ENCODE results near the gene LEFTY1.

Gene LEFTY1

DNA sequence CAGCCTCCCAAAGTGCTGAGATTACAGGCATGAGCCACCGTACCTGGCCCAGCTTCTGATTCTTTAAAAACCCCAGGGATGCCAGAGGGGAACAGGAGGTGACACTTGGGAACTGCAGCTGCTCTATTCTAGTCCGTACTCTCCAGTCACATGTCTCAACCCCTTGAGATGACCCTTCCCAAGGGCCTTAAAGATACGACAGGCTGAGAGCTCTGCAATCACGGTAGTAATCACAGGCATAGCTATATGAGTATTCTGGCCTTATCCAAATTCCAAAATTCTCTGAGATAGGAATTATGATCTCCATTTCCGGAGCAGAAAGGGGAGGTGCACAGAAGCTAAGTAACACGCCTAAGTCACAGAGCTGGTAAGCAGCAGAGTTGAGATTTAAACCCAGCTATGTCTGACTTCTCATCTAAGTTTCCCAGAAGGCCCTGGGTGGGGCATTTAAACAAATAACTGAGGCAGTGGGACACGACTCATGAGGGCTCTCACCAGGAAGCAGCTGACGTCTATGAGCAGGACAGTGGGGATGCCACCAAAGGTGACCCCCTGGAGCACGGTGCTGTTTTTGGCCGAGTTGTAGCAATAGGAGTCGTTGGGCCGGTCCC, 11.9 kb downstream of the LEFTY1 start:
- TF ChIP-seq GATA2 (IDR thresholded peaks at IDR 0.05; ENCODE audit: low read depth, low read length) (no peak), GATA3 (IDR thresholded peaks at IDR 0.05; ENCODE audit: low read depth, low read length) (no peak)

DNA sequence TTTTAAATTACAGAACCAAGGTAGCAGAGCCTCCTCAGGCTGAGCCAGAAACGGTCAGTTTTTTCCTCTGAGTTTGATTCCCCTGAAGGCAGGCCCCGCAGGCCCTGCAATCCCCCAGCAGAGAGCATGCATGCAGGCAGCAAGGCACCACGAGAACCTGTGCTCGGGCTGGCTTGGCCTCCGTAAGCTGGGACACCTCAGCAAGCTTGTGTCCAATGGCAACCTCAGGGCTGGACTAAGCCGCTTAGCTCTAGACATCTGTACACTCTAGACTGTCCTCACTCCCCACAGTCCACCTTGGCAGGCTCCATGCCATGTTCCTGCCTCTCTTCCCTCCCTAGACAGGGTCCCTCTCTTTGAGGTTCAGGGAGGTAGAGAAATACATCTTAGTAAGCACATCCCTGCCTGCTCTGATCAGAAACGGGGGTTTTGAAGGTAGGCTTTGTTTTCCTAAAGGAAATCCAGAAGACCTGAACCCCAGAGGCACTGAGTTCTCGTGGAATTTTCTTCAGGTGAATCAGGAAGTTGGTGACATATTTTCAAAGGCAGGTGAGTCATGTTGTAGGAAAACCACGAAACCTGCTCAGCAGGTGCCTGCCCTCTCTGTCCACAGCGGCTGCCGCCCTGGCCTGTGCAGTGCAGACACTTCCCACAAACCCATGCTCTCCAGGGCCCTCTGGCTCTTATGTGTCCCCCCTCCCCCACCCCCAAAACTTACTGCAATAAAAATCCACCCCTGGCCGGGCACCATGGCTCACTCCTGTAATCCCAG, 13.7 kb downstream of the LEFTY1 start:
- TF ChIP-seq GATA3 (IDR thresholded peaks at IDR 0.05; ENCODE audit: low read depth, low read length) (no peak), GATA2 (IDR thresholded peaks at IDR 0.05; ENCODE audit: low read depth, low read length) (no peak)

DNA sequence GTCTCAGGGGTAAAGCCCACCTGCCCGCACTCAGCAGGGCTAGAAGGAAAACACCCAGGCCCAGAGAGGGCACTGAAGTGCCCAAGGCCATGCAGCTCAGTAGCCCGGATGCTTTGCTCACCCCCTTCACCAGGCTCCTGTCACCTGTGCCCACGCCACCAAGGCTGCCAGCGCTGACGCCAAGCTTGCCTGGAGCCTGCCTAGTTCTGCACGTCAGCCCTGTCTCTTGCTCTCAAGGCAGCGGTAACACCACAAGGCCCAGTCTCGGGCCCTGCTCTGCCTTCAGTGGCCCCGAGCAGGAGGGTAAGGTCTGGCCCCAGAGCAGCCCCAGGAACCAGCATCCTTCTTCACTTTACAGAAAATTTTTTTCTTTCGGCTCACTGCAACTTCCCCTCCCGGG, 14.5 kb downstream of the LEFTY1 start:
- TF ChIP-seq GATA3 (IDR thresholded peaks at IDR 0.05; ENCODE audit: low read depth, low read length) (no peak), GATA2 (IDR thresholded peaks at IDR 0.05; ENCODE audit: low read depth, low read length) (no peak)

GRCh38 chr1:225873281-225873850, 15.6 kb downstream of the LEFTY1 start:
- TF ChIP-seq GATA3 (IDR thresholded peaks at IDR 0.05; ENCODE audit: low read depth, low read length) = no peak
- no peak for TF ChIP-seq GATA2 (IDR thresholded peaks at IDR 0.05; ENCODE audit: low read depth, low read length)

DNA sequence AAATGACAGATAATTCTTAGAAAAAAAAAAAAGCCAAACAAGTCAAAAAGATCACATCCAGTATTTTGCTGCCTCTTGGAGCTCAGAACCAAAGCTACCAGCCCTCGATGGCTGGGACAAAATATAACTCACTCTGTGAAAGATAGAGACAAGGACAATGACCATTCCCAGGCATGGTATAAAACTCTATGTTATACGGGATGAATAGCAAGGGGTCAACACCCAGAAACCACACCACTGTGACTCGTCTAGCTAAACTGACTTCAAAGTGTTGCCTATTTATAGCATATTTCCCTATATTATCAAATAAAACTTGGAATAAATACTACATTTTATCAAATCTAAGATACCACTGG, 16.9 kb downstream of the LEFTY1 start:
- no peak for TF ChIP-seq GATA3 (IDR thresholded peaks at IDR 0.05; ENCODE audit: low read depth, low read length)
- no peak for TF ChIP-seq GATA2 (IDR thresholded peaks at IDR 0.05; ENCODE audit: low read depth, low read length)

- TF ChIP-seq GATA3 (IDR thresholded peaks at IDR 0.05; ENCODE audit: low read depth, low read length) (no peak), GATA2 (IDR thresholded peaks at IDR 0.05; ENCODE audit: low read depth, low read length) (no peak)
Observed at GRCh38 chr1:225871359-225872074, 17.4 kb downstream of the LEFTY1 start.

GRCh38 chr1:225870911-225871310, 18.0 kb downstream of the LEFTY1 start:
- TF ChIP-seq GATA3 (IDR thresholded peaks at IDR 0.05; ENCODE audit: low read depth, low read length) (no peak), GATA2 (IDR thresholded peaks at IDR 0.05; ENCODE audit: low read depth, low read length) (no peak)

GRCh38 chr1:225868631-225869330, 20.2 kb downstream of the LEFTY1 start:
- TF ChIP-seq GATA2 (IDR thresholded peaks at IDR 0.05; ENCODE audit: low read depth, low read length) (no peak), GATA3 (IDR thresholded peaks at IDR 0.05; ENCODE audit: low read depth, low read length) (no peak)

DNA sequence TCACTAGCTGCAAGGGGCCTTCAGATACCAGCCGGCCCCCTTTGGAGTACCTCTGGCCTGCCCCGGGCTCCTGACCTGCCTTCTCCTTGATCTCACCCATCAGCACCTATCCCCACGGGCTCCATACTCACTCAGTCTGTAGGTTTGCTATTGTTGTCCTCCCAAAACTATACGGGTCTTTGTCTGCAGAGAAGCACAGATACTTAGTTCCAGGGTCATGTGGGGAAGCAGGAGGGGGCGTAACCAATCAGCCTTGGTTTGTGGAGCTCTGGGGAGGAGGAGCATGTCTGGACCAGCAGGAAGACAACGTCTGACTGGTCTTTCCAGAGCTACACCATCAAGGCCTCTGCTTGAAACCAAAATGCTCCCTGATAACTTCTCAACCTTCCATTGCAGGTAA, 22.0 kb downstream of the LEFTY1 start:
- TF ChIP-seq GATA2 (IDR thresholded peaks at IDR 0.05; ENCODE audit: low read depth, low read length) (no peak), GATA3 (IDR thresholded peaks at IDR 0.05; ENCODE audit: low read depth, low read length) (no peak)

DNA sequence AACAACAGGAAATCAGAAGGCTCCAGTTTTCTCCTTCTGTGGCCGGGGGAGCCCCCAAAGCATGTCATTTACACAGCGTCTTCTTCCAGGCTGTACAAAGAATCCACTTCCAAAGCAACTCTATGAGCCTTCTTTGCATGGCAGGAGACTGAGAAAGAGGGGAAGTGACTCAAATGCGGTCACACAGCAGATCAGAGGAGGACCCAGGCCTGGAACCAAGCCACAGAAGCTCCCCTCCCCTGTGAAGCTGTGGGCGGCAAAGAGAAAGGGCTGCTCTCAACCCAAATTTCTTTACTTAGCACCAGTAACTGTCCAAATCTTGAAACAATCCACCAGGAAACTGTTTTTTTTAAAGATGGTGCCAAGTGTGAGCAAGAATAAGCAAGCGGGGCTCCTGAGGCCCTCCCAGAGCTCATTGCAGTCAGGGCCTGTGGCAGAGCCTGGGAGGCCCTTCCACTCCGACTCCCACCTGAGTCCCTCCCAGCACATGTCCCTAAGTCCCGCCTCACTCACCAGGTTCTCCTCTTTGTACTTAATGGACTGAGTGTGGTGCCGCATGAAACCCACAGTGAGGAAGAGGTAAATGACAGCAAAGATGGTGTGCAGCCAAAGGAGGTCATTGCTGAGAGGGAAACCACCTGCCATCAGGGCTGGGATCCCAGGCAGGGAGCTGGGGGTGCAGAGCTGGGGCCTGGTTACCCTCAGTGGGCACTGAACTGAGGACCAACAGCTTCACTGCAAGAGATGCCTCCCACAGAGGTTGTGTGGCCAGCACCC, 22.7 kb downstream of the LEFTY1 start:
- TF ChIP-seq GATA2 (IDR thresholded peaks at IDR 0.05; ENCODE audit: low read depth, low read length) = no peak

- TF ChIP-seq GATA2 (IDR thresholded peaks at IDR 0.05; ENCODE audit: low read depth, low read length) (no peak), GATA3 (IDR thresholded peaks at IDR 0.05; ENCODE audit: low read depth, low read length) (no peak)
Observed at GRCh38 chr1:225865514-225865913, 23.4 kb downstream of the LEFTY1 start.

DNA sequence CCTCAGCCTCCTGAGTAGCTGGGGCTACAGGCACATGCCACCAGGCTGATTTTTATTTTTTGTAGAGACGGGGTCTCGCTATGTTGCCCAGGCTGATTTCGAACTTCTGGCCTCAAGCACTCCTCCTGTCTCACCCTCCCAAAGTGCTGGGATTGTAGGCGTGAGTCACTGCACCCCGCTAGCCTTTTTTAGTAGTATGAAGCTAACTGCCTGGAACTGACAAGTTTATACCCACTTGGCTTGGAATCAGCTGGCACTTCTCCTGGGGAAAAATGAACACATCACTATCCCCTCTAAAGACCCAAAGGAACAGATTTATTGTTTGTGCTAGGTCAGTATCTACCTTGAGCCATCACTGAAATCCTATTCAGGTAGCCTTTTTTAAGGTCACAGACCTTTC, 25.8 kb downstream of the LEFTY1 start:
- no peak for TF ChIP-seq GATA2 (IDR thresholded peaks at IDR 0.05; ENCODE audit: low read depth, low read length)
- TF ChIP-seq GATA3 (IDR thresholded peaks at IDR 0.05; ENCODE audit: low read depth, low read length) = no peak

DNA sequence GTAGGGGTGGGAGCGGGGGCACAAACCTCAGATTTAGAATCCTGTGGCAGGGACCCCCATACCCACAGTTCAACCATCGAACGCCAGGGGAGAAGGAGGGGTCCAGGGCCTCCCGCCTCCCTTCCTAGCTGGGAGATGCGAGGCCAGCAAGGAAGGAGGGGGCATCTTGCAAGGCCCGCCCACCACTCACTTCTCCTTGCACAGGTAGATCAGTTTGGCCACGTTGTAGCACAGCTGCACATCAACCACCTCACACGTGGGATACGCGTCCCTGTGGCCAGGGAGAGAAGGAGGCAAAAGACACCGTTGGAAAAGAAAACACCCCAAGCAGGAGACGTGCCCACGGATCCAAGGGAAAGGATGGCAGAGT, 26.4 kb downstream of the LEFTY1 start:
- no peak for TF ChIP-seq GATA3 (IDR thresholded peaks at IDR 0.05; ENCODE audit: low read depth, low read length)
- no peak for TF ChIP-seq GATA2 (IDR thresholded peaks at IDR 0.05; ENCODE audit: low read depth, low read length)

Data from SH-SY5Y (cell line).